Measurements from ENCODE around the gene PAK2. TPM values are rescaled to one million over a fixed set of nuclear protein-coding genes. Genes with fewer than 3 reads are reported as not detected.

The PAK2 gene
- total RNA-seq, 1 donor from 2014 or later = 96.4 TPM

DNA sequence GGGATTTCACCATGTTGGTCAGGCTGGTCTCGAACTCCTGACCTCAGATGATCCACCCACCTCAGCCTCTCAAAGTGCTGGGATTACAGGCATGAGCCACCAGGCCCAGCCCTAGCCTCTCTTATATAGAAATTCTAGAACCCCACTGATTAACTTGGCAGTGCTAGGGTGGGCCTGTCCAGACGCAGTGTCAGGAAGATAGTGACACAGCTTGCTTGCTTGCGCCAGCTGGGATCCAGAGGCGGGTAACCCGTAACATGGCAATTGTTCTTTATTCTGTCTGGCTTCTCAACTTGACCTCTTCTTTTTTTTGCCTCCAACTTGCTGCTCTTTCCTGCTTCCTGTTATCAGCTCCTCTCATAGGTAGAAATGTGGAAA is 43.8 kb upstream of the PAK2 start:
- DNase-seq (ENCODE audit: low read depth, low spot score) = no peak
- TF ChIP-seq CTCF (conservative IDR thresholded peaks at IDR 0.05) = no peak
- no peak overlapping the region for H3K4me3 Mint-ChIP-seq
- H3K27ac Mint-ChIP-seq (ENCODE audit: unreplicated experiment) = no peak overlapping the region
- H3K36me3 Mint-ChIP-seq (ENCODE audit: low read depth) = no peaks in the 10 kb centered on the region
- no peaks in the 10 kb centered on the region for H3K27me3 Mint-ChIP-seq (ENCODE audit: low read depth)
- no peaks in the 10 kb centered on the region for H3K9me3 Mint-ChIP-seq
- H3K4me1 Mint-ChIP-seq = no peaks in the 10 kb centered on the region

DNA sequence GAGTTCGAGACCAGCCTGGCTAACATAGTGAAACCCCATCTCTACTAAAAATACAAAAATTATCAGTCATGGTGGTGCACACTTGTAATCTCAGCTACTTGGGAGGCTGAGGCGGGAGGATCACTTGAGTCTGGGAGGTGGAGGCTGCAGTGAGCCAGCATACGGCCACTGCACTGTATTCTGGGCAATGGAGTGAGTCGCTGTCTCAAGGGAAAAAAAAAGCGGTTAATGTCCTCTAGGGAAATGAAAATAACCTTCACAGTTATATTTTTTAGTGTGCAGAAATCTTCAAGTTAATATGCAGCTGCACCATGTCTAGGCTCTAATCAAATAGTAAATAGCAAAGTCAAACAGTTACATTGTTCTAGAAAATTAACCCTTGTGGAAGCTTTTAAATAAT is 42.4 kb upstream of the PAK2 start:
- DNase-seq (ENCODE audit: low read depth, low spot score) = no peak
- TF ChIP-seq CTCF (conservative IDR thresholded peaks at IDR 0.05) = no peak
- no peak overlapping the region for H3K4me3 Mint-ChIP-seq
- H3K27me3 Mint-ChIP-seq (ENCODE audit: low read depth) = no peaks in the 10 kb centered on the region
- no peaks in the 10 kb centered on the region for H3K36me3 Mint-ChIP-seq (ENCODE audit: low read depth)
- no peaks in the 10 kb centered on the region for H3K4me1 Mint-ChIP-seq
- H3K9me3 Mint-ChIP-seq = no peaks in the 10 kb centered on the region
- no peak overlapping the region for H3K27ac Mint-ChIP-seq (ENCODE audit: unreplicated experiment)

GRCh38 chr3:196699749-196700148 is 39.9 kb upstream of the PAK2 start:
- H3K27me3 Mint-ChIP-seq (ENCODE audit: low read depth) = no peaks in the 10 kb centered on the region
- TF ChIP-seq CTCF (conservative IDR thresholded peaks at IDR 0.05) = no peak
- no peak overlapping the region for H3K4me3 Mint-ChIP-seq
- no peaks in the 10 kb centered on the region for H3K36me3 Mint-ChIP-seq (ENCODE audit: low read depth)
- DNase-seq (ENCODE audit: low read depth, low spot score) = no peak
- H3K27ac Mint-ChIP-seq (ENCODE audit: unreplicated experiment) = no peak overlapping the region
- H3K4me1 Mint-ChIP-seq = no peaks in the 10 kb centered on the region
- no peaks in the 10 kb centered on the region for H3K9me3 Mint-ChIP-seq

DNA sequence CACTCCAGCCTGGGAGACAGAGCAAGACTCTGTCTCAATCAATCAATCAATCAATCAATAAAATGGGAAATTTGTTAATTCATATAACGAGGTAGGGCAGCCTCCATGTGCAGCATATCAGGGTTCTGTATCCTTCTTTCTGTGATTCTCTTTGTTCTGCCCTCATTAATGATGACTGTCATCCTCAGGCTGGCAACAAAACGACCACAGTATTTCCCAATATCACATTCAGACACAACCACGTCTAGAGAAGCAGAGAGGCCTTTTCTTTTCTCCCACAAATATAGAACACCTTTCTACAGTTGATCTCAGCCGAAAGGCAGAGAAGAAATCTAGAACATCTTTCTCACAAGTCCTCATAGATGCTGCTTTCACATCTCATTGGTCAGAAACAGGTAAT is 38.9 kb upstream of the PAK2 start:
- H3K27me3 Mint-ChIP-seq (ENCODE audit: low read depth) = no peaks in the 10 kb centered on the region

GRCh38 chr3:196706327-196706726 is 33.3 kb upstream of the PAK2 start:
- no peak for TF ChIP-seq CTCF (conservative IDR thresholded peaks at IDR 0.05)
- Mint-ChIP-seq H3K9me3 (no peaks in the 10 kb centered on the region), H3K27me3 (ENCODE audit: low read depth) (no peaks in the 10 kb centered on the region), H3K4me1 (peaks cover 1% of the 10 kb centered on the region), H3K27ac (ENCODE audit: unreplicated experiment) (no peak overlapping the region), H3K4me3 (no peak overlapping the region), H3K36me3 (ENCODE audit: low read depth) (no peaks in the 10 kb centered on the region)
- DNase-seq (ENCODE audit: low read depth, low spot score) = no peak

More for the DNA sequence above, 38.9 kb upstream of the PAK2 start:
- TF ChIP-seq CTCF (conservative IDR thresholded peaks at IDR 0.05) = no peak
- no peak overlapping the region for H3K27ac Mint-ChIP-seq (ENCODE audit: unreplicated experiment)
- H3K9me3 Mint-ChIP-seq = no peaks in the 10 kb centered on the region
- no peaks in the 10 kb centered on the region for H3K36me3 Mint-ChIP-seq (ENCODE audit: low read depth)
- no peak for DNase-seq (ENCODE audit: low read depth, low spot score)
- no peak overlapping the region for H3K4me3 Mint-ChIP-seq
- H3K4me1 Mint-ChIP-seq = no peaks in the 10 kb centered on the region

GRCh38 chr3:196706731-196707130 is 32.9 kb upstream of the PAK2 start:
- H3K4me3 Mint-ChIP-seq = no peak overlapping the region
- no peak for DNase-seq (ENCODE audit: low read depth, low spot score)
- no peak for TF ChIP-seq CTCF (conservative IDR thresholded peaks at IDR 0.05)
- H3K4me1 Mint-ChIP-seq = peaks cover 5% of the 10 kb centered on the region
- no peak overlapping the region for H3K27ac Mint-ChIP-seq (ENCODE audit: unreplicated experiment)
- H3K27me3 Mint-ChIP-seq (ENCODE audit: low read depth) = no peaks in the 10 kb centered on the region
- no peaks in the 10 kb centered on the region for H3K9me3 Mint-ChIP-seq
- no peaks in the 10 kb centered on the region for H3K36me3 Mint-ChIP-seq (ENCODE audit: low read depth)
